ENCODE measurements around the gene C22orf39. TPM values are rescaled to one million over a fixed set of nuclear protein-coding genes. Genes with fewer than 3 reads are reported as not detected.
A peak's percentile ranks its signal among the peaks of the same experiment; 100 is the strongest.

C22orf39 gene
- total and polyA plus RNA-seq, 9 donors = 32.7 to 37.9 (median 34.3) TPM

DNA sequence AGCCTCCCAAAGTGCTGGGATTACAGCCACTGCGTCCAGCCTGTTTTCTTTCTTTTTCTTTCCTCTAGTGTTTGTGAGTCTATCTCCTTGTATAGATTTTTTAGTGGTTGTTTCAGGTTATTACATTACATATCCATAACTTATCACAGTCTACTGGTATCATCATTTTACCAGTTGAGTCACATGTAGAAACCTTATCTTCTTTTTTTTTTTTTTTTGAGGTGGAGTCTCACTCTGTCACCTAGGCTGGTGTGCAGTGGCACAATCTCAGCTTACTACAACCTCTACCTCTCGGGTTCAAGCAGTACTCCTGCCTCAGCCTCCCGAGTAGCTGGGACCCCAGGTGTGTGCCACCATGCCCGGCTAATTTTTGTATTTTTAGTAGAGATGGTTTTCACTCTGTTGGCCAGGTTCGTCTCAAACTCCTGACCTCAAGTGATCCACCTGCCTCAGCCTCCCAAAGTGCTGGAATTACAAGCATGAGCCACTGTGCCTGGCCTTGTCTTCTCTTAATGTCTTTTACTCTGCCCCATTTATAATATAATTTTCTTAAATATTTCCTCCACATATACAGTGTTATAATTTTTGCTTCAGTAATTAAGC lies 43.2 kb upstream of the C22orf39 start:
- Histone ChIP-seq H3K4me3 (ENCODE audit: low read length) (no peak overlapping the region), H3K9me3 (replicated peaks; ENCODE audit: control insufficient read depth, low read depth, low read length) (no peaks in the 10 kb centered on the region), H3K36me3 (ENCODE audit: control insufficient read depth, insufficient read depth, low read length) (peaks cover 12% of the 10 kb centered on the region), H3K27ac (ENCODE audit: low read length) (no peak overlapping the region), H3K4me1 (ENCODE audit: control insufficient read depth, insufficient read depth, low read length) (no peaks in the 10 kb centered on the region), H3K27me3 (ENCODE audit: control insufficient read depth, insufficient read depth, low read length) (no peaks in the 10 kb centered on the region)
- DNase-seq = no peak
- no CpG with 5 or more reads among the region's 5 CpGs for WGBS (ENCODE audit: insufficient coverage)

DNA sequence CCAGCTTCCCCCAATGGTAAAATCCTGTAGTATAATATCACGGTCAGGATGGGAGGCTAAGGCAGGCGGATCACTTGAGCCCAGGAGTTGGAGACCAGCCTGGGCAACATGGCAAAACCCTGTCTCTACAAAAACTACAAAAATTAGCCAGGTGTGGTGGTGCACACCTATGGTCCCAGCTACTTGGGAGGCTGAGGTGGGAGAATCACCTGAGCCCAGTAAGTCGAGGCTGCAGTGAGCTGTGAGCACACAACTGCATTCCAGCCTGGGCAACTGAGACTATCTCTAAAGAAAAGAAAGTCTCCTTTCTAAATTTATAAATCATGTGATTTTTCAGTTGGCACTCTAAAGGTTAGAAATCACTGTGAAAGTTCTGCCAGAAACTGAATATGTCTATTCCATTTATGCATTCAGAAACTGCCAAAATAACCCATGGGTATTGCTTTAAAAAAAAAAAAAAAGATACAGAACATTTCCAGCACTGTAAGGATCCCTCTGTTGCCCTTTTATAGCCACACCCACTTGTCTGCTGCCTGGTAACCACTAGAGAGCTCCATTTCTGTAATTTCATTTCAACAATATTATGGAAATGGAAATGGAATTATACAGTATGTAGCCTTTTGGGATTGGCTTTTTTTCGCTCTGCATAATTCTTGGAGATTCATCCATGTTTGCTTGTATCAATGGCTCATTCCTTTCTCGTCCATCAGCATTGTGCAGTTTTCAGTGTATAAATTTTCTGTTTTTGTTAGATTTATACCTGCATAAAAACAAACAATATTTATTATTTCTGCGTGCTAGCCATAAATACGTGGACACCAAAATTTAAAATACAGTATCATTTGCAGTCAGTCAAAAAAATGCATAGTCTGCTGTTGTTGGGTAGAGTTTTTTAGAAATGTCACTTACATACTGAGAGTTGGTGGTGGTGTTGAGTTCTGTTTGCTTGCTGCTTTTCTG lies 41.7 kb upstream of the C22orf39 start:
- peak; percentile 71 for DNase-seq

DNA sequence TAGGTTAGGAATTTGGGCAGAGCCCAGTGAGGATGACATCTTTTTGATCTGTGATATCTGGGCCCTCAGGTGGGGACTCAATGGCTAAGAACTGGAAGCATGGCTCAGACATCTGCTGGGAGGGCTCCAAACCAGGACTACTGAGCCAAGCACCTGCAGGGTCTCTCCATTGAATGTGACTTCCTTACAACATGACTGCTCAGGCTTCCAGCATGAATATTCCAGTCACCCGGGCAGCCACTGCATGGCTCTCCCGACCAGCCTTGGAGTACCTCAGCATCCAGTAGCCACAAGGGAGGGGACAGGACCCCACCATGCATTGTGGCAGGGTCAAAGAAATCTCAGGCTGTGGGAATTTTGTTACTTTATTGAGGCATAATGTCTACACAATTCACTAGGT lies 40.8 kb upstream of the C22orf39 start:
- H3K27ac ChIP-seq (ENCODE audit: low read length) = no peak overlapping the region
- no CpG with 5 or more reads among the region's 2 CpGs for WGBS (ENCODE audit: insufficient coverage)
- no peak for DNase-seq
- no peaks in the 10 kb centered on the region for H3K27me3 ChIP-seq (ENCODE audit: control insufficient read depth, insufficient read depth, low read length)
- no peak overlapping the region for H3K4me3 ChIP-seq (ENCODE audit: low read length)
- no peaks in the 10 kb centered on the region for H3K4me1 ChIP-seq (ENCODE audit: control insufficient read depth, insufficient read depth, low read length)
- H3K9me3 ChIP-seq (replicated peaks; ENCODE audit: control insufficient read depth, low read depth, low read length) = no peaks in the 10 kb centered on the region
- peaks cover 18% of the 10 kb centered on the region for H3K36me3 ChIP-seq (ENCODE audit: control insufficient read depth, insufficient read depth, low read length)

More for the DNA sequence above, 41.7 kb upstream of the C22orf39 start:
- Histone ChIP-seq H3K4me1 (ENCODE audit: control insufficient read depth, insufficient read depth, low read length) (no peaks in the 10 kb centered on the region), H3K9me3 (replicated peaks; ENCODE audit: control insufficient read depth, low read depth, low read length) (no peaks in the 10 kb centered on the region), H3K27me3 (ENCODE audit: control insufficient read depth, insufficient read depth, low read length) (no peaks in the 10 kb centered on the region), H3K27ac (ENCODE audit: low read length) (no peak overlapping the region), H3K4me3 (ENCODE audit: low read length) (no peak overlapping the region), H3K36me3 (ENCODE audit: control insufficient read depth, insufficient read depth, low read length) (peaks cover 19% of the 10 kb centered on the region)
- no CpG with 5 or more reads among the region's 7 CpGs for WGBS (ENCODE audit: insufficient coverage)

DNA sequence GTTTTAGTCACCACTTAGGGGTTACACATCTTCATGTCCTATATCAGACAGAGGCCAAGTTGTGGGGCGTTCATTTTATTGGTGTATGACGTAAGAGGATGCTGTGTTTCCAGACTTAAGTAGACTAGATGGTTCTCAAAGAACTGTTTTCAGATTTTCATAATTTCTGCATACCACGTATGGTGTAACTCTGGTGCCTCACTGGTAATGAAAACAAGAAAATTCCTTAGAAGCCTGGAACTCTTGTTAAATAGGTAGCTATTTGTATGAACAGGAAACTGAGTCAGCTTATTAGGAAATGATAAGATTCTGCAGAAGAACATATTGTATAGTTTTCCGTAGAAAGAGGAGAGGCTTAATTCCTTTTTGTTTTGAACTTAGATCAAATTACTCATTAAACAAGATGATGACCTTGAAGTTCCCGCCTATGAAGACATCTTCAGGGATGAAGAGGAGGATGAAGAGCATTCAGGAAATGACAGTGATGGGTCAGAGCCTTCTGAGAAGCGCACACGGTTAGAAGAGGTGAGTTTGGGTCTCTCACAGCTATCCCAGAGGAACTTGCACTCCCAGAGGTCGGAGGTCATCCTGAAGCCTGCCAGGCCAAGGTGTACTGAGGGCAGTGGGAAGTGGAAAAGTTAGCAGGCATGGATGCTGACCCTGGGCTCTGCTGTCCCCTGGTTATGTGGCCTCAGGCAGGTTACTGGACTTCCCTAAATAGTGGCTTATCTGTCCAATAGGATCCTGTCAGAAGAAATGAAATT lies 36.2 kb upstream of the C22orf39 start:
- H3K27ac ChIP-seq (ENCODE audit: low read length) = no peak overlapping the region
- no peaks in the 10 kb centered on the region for H3K9me3 ChIP-seq (replicated peaks; ENCODE audit: control insufficient read depth, low read depth, low read length)
- H3K4me3 ChIP-seq (ENCODE audit: low read length) = no peak overlapping the region
- H3K36me3 ChIP-seq (ENCODE audit: control insufficient read depth, insufficient read depth, low read length) = peaks cover 18% of the 10 kb centered on the region
- H3K27me3 ChIP-seq (ENCODE audit: control insufficient read depth, insufficient read depth, low read length) = no peaks in the 10 kb centered on the region
- peaks cover 7% of the 10 kb centered on the region for H3K4me1 ChIP-seq (ENCODE audit: control insufficient read depth, insufficient read depth, low read length)
- 100% methylated on average over 1 of the region's 8 CpGs for WGBS (ENCODE audit: insufficient coverage)
- DNase-seq = no peak

DNA sequence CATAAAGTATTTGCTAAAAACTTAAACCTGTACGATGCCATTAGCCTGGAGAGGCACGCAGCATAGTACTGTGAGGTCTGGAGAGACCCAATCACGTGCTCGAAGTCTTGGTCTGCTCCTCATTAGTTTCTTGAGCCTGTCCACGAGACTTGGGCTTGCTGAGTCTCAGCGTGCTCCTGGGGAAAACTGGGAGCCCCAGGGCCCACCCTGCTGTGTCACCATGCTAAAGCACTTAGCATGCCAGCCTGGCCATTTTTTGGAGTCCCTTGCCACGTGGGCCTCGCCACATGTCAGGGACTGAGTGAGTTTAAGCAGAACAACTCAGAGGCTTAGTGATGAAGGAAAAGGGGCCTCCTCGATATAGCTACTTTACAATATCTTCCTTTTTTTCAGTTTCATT lies 34.8 kb upstream of the C22orf39 start:
- Histone ChIP-seq H3K4me3 (ENCODE audit: low read length) (no peak overlapping the region), H3K36me3 (ENCODE audit: control insufficient read depth, insufficient read depth, low read length) (peaks cover 12% of the 10 kb centered on the region), H3K9me3 (replicated peaks; ENCODE audit: control insufficient read depth, low read depth, low read length) (no peaks in the 10 kb centered on the region), H3K27me3 (ENCODE audit: control insufficient read depth, insufficient read depth, low read length) (no peaks in the 10 kb centered on the region), H3K27ac (ENCODE audit: low read length) (no peak overlapping the region), H3K4me1 (ENCODE audit: control insufficient read depth, insufficient read depth, low read length) (peaks cover 12% of the 10 kb centered on the region)
- DNase-seq = no peak
- WGBS (ENCODE audit: insufficient coverage) = 91% methylated on average over 6 of the region's 9 CpGs

DNA sequence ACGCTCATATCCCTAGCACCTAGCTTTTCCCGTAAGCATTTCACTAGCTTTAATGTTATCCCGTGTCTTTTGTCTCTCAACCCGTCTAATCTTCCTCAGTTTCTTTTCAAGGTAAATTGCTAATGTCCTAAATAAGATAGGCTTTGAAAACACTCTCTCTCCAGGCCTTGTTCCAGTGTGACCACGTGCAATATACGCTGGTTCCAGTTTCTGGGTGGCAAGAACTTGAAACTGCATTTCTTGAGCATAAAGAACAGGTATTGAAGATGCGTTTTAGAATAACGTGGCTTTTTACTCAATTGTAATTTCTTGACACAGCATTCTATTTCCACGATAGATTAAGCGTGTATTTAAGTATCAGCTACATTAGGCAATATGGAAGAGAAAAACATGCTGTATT lies 33.3 kb upstream of the C22orf39 start:
- H3K4me3 ChIP-seq (ENCODE audit: low read length) = no peak overlapping the region
- WGBS (ENCODE audit: insufficient coverage) = no CpG with 5 or more reads among the region's 10 CpGs

DNA sequence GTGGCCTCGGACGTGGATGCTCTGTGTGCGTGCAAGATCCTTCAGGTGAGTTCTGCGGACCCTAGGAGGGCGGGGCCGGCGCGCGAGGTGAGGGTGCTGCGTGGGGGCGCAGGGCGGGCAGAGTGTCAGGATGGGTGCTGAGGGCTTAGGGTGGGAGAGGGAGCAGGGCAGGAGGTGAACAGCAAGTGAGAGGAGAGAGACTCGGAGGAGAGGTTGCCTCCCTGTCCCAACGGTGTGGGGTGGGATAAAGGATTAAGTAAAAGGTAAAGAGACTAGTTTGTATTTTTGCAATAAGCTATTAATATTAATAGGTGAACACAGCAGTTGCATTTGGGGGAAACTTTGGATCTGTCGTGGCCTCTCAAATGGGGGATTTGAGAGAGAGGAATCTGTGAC lies 32.7 kb upstream of the C22orf39 start:
- H3K27me3 ChIP-seq (ENCODE audit: control insufficient read depth, insufficient read depth, low read length) = no peaks in the 10 kb centered on the region
- no peak for DNase-seq
- H3K9me3 ChIP-seq (replicated peaks; ENCODE audit: control insufficient read depth, low read depth, low read length) = no peaks in the 10 kb centered on the region
- H3K4me3 ChIP-seq (ENCODE audit: low read length) = peak overlapping the region; percentile 75
- H3K4me1 ChIP-seq (ENCODE audit: control insufficient read depth, insufficient read depth, low read length) = peaks cover 12% of the 10 kb centered on the region
- H3K36me3 ChIP-seq (ENCODE audit: control insufficient read depth, insufficient read depth, low read length) = peaks cover 18% of the 10 kb centered on the region
- no peak overlapping the region for H3K27ac ChIP-seq (ENCODE audit: low read length)
- WGBS (ENCODE audit: insufficient coverage) = 0% methylated on average over 12 of the region's 15 CpGs

More for the DNA sequence above, 33.3 kb upstream of the C22orf39 start:
- peaks cover 17% of the 10 kb centered on the region for H3K36me3 ChIP-seq (ENCODE audit: control insufficient read depth, insufficient read depth, low read length)
- H3K9me3 ChIP-seq (replicated peaks; ENCODE audit: control insufficient read depth, low read depth, low read length) = no peaks in the 10 kb centered on the region
- H3K27ac ChIP-seq (ENCODE audit: low read length) = no peak overlapping the region
- no peaks in the 10 kb centered on the region for H3K27me3 ChIP-seq (ENCODE audit: control insufficient read depth, insufficient read depth, low read length)
- no peak for DNase-seq
- H3K4me1 ChIP-seq (ENCODE audit: control insufficient read depth, insufficient read depth, low read length) = peaks cover 12% of the 10 kb centered on the region

DNA sequence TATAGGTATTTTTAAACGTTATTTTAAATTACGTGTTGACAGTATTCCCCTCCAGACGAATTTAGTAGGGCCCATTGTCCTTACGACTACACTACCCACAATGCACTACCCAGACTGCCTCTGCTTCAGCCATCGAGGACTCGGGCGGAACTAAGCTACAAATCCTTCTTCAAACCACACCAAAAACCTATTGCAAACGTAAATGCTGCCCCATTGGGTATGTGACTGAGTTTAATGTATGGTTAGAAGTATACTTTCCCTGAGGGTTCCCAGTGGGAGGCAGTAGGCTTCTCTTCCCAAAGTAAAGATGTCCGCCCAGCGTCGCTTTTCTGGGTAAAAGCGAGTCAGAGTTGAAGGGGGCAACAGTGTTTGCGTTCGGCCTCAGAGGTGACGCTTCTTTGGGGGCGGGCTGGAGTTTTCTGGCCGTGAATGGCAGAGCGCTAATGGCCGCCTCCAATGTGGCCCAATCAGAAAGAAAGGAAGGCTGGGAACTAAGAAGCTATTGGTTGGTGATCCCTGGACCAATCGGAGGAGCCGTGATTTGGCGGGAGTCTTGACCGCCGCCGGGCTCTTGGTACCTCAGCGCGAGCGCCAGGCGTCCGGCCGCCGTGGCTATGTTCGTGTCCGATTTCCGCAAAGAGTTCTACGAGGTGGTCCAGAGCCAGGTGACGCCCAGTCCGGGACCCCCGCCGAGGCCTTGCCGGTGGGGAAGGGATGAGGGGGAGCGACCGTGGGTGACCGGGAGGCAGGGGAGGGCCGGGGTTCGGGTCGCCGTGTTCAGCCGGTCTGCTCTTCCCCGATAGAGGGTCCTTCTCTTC lies 32.1 kb upstream of the C22orf39 start, which contains the start of gene CDC45:
CDC45 (plus strand) TSS at position 566 of the 818 bp plus-strand sequence; CDS start at position 615, 49 bp downstream.
- DNase-seq = peak; percentile 100
- H3K9me3 ChIP-seq (replicated peaks; ENCODE audit: control insufficient read depth, low read depth, low read length) = no peaks in the 10 kb centered on the region
- H3K4me3 ChIP-seq (ENCODE audit: low read length) = peak within 1 kb of the TSS; percentile 75
- peaks cover 12% of the 10 kb centered on the region for H3K4me1 ChIP-seq (ENCODE audit: control insufficient read depth, insufficient read depth, low read length)
- WGBS (ENCODE audit: insufficient coverage) = under 1% methylated on average over 42 of the region's 50 CpGs
- H3K36me3 ChIP-seq (ENCODE audit: control insufficient read depth, insufficient read depth, low read length) = peaks cover 21% of the 10 kb centered on the region
- no peaks in the 10 kb centered on the region for H3K27me3 ChIP-seq (ENCODE audit: control insufficient read depth, insufficient read depth, low read length)
- peak within 1 kb of the TSS; percentile 95 for H3K27ac ChIP-seq (ENCODE audit: low read length)

DNA sequence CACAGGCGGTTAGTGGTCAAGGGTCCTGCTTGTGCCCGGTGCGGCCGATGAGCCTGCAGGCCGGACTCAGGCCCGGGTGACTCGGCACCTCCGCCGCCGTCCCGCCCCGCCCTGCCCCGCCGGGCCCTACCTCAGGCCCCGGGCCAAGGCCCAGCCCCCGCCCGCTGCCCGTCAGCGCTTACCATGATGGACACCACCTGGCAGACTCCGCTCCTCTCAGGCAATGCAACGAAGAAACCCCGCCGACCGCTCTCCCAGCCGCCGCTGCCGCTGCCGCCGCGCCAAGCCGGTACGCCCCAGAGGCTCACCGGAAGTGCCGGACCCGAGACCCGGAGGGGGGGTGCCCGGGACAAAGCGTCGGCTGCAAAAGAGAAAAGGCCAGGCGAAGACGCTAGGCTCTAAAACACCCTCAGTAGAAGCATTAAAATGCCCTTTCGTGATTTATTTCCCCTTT lies 31.4 kb upstream of the C22orf39 start, which contains the start of gene UFD1:
UFD1 (minus strand) TSS at position 293 of the 454 bp plus-strand sequence; CDS start at position 185, 108 bp downstream.
- H3K4me3 ChIP-seq (ENCODE audit: low read length) = peak within 1 kb of the TSS; percentile 75
- H3K4me1 ChIP-seq (ENCODE audit: control insufficient read depth, insufficient read depth, low read length) = peaks cover 12% of the 10 kb centered on the region
- peak within 1 kb of the TSS; percentile 95 for H3K27ac ChIP-seq (ENCODE audit: low read length)
- WGBS (ENCODE audit: insufficient coverage) = under 1% methylated on average over 36 of the region's 42 CpGs
- peaks cover 19% of the 10 kb centered on the region for H3K36me3 ChIP-seq (ENCODE audit: control insufficient read depth, insufficient read depth, low read length)
- no peaks in the 10 kb centered on the region for H3K9me3 ChIP-seq (replicated peaks; ENCODE audit: control insufficient read depth, low read depth, low read length)
- H3K27me3 ChIP-seq (ENCODE audit: control insufficient read depth, insufficient read depth, low read length) = no peaks in the 10 kb centered on the region
- DNase-seq = peak; percentile 88
